Esophagus squamous epithelium (tissue), 5 donors: ENCODE results near the gene VPS33A. TPM values are rescaled to one million over a fixed set of nuclear protein-coding genes. Genes with fewer than 3 reads are reported as not detected.

Experiments
- DNase-seq: peaks from one replicate; lab custom pipeline; 2025; lab: John Stamatoyannopoulos, UW
- H3K27ac ChIP-seq, 4 donors: fragments of 200-600 bp; sonication (generic); one replicate each; pipeline ENCODE4 v1.5.1; 2016 to 2019; ENCODE audit warnings: mild to moderate bottlenecking in 1 of 4
- H3K27me3 ChIP-seq, 4 donors: fragments of 200-600 bp; sonication (generic); 1 replicate in 3 of 4; 2 replicates in 1 of 4; pipeline versions ENCODE4 v1.5.1 to v1.6.0; 2017 to 2021; ENCODE audit warnings: antibody characterized with exemption in 1 of 4
- H3K36me3 ChIP-seq, 3 donors: fragments of 200-600 bp; sonication (generic); one replicate each; pipeline ENCODE4 v1.5.1; 2016 to 2019
- H3K4me1 ChIP-seq, 3 donors: fragments of 200-600 bp; sonication (generic); one replicate each; pipeline ENCODE4 v1.5.1; 2017 to 2019
- H3K4me3 ChIP-seq, 4 donors: fragments of 200-600 bp; sonication (generic); 1 replicate in 3 of 4; 2 replicates in 1 of 4; pipeline ENCODE4 v1.5.1; 2016 to 2019; ENCODE audit warnings: mild to moderate bottlenecking in 2 of 4, moderate library complexity in 1 of 4
- H3K9me3 ChIP-seq, 3 donors: fragments of 200-600 bp; sonication (generic); one replicate each; pipeline ENCODE4 v1.5.1; 2016 to 2019
- POLR2A ChIP-seq, 4 donors: fragments of 450-650 bp; IDR thresholded peaks; one replicate each; pipeline ENCODE4 v1.6.1; 2017; ENCODE audit warnings: antibody characterized with exemption in 4 of 4, mild to moderate bottlenecking in 4 of 4, moderate library complexity in 3 of 4
- WGBS, 2 donors: methylation state at CpG; one replicate each; pipeline ENCODE4 v1.1.5; 2018; 5-methylcytosine and 5-hydroxymethylcytosine counted together
- intact Hi-C: fragments of 100-400 bp; cut with DNase I; formaldehyde crosslinking; loops from one replicate; pipeline ENCODE4 v1.15.0; 2022
- total RNA-seq, 4 donors: library from RNA; depleted of rRNA; stranded (reverse); fragments of >200 nt; gene quantifications; one replicate each; pipeline ENCODE4 v1.1.0, GENCODE V29; 2016
- TF ChIP-seq, protein P1 (sequence below), 6 experiments: fragments of 450-650 bp in 4 of 6; fragments of 200-600 bp in 2 of 6; sonication (generic) in 2 of 6; IDR thresholded peaks; one replicate each; pipeline ENCODE4 v1.5.1; 2016 to 2019; ENCODE audit warnings: antibody characterized with exemption in 6 of 6, mild to moderate bottlenecking in 4 of 6, moderate library complexity in 4 of 6
- donor health status: DM: yes; HTN: yes; CAD: no.

VPS33A gene
- total RNA-seq, 4 donors from 2014 or later = 11.5 to 16.7 (median 12.6) TPM

DNA sequence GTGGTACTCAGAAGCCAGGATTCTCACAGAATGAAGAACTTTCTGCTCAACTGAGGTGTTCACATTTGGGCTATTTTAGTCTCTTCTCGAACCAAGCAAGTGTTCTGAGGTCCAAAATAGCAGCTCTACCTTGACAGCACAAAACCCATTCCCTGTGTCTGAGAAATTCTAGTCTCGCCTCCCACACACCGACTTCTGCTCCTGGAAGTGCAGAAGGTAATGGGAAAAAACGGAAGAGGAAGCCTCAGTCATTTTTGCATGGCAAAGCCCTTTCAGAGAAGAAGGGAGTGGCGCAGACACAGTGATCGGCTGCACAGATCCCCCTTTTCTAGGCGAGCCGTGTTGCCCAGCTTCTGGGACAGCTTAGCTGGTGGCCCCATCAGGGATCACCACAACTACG, 31.2 kb upstream of the VPS33A start:
- H3K27ac ChIP-seq = no peak overlapping the region
- peaks cover 0 to 100% (median 19%) of the 10 kb centered on the region in 3 donors for H3K36me3 ChIP-seq
- no peak for TF ChIP-seq POLR2A (IDR thresholded peaks at IDR 0.05)
- TF ChIP-seq, protein P1, sequence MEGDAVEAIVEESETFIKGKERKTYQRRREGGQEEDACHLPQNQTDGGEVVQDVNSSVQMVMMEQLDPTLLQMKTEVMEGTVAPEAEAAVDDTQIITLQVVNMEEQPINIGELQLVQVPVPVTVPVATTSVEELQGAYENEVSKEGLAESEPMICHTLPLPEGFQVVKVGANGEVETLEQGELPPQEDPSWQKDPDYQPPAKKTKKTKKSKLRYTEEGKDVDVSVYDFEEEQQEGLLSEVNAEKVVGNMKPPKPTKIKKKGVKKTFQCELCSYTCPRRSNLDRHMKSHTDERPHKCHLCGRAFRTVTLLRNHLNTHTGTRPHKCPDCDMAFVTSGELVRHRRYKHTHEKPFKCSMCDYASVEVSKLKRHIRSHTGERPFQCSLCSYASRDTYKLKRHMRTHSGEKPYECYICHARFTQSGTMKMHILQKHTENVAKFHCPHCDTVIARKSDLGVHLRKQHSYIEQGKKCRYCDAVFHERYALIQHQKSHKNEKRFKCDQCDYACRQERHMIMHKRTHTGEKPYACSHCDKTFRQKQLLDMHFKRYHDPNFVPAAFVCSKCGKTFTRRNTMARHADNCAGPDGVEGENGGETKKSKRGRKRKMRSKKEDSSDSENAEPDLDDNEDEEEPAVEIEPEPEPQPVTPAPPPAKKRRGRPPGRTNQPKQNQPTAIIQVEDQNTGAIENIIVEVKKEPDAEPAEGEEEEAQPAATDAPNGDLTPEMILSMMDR (IDR thresholded peaks at IDR 0.05) = no peak
- DNase-seq = no peak
- WGBS, 2 donors = 86 to 87% methylated on average over 9 of the region's 9 CpGs
- no peaks in the 10 kb centered on the region for H3K4me1 ChIP-seq
- no peaks in the 10 kb centered on the region for H3K27me3 ChIP-seq
- intact Hi-C loops = no loop called here
- H3K4me3 ChIP-seq = no peak overlapping the region
- no peaks in the 10 kb centered on the region for H3K9me3 ChIP-seq

DNA sequence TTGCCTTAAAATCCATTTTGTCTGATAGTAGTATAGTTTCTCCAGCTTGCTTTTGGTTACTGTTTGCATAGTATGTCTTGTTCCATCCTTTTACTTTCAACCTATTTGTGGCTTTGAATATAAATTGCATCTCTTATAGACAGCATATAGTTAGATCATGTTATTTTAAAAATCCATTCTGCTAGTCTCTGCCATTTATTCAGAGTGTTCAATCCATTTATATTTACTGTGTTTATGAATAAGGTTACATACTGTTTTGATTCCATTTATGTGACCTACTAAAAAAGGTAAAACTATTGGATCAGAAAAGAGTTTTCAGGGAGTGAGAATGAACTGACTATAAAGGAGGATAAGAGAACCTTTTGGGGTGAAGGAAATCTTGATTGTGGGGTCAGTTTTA, 29.6 kb upstream of the VPS33A start:
- intact Hi-C loops = no loop called here
- Histone ChIP-seq H3K4me1 (no peaks in the 10 kb centered on the region), H3K27me3 (no peaks in the 10 kb centered on the region), H3K36me3 (peaks cover 0 to 100% (median 19%) of the 10 kb centered on the region in 3 donors), H3K9me3 (no peaks in the 10 kb centered on the region), H3K4me3 (no peak overlapping the region), H3K27ac (no peak overlapping the region)
- TF ChIP-seq, protein P1 (IDR thresholded peaks at IDR 0.05) = no peak
- no peak for TF ChIP-seq POLR2A (IDR thresholded peaks at IDR 0.05)
- no peak for DNase-seq

DNA sequence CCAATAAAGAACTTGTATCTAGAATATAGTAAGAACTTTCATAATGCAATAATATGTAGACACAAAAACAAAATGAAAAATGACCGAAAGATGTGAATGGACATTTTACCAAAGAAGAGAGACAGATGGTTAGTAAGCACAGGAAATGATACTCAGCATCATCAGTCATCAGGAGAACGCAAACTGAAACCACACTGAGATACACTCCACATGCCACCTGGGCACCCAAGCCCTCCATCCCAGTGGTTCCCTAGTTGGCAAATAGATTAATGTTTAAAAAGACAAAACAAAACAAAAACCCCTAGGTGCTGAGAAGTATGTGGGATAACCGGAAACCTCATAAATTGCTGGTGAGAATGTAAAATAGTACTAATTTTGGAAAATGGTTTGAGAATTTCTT, 26.8 kb upstream of the VPS33A start:
- intact Hi-C loops = no loop called here
- Histone ChIP-seq H3K9me3 (no peaks in the 10 kb centered on the region), H3K27me3 (no peaks in the 10 kb centered on the region), H3K4me1 (no peaks in the 10 kb centered on the region), H3K4me3 (no peak overlapping the region), H3K36me3 (peaks cover 0 to 94% (median 16%) of the 10 kb centered on the region in 3 donors), H3K27ac (no peak overlapping the region)
- DNase-seq = no peak
- TF ChIP-seq, protein P1 (IDR thresholded peaks at IDR 0.05) = no peak
- no peak for TF ChIP-seq POLR2A (IDR thresholded peaks at IDR 0.05)
- 80 to 88% methylated on average over 3 of the region's 3 CpGs for WGBS, 2 donors

DNA sequence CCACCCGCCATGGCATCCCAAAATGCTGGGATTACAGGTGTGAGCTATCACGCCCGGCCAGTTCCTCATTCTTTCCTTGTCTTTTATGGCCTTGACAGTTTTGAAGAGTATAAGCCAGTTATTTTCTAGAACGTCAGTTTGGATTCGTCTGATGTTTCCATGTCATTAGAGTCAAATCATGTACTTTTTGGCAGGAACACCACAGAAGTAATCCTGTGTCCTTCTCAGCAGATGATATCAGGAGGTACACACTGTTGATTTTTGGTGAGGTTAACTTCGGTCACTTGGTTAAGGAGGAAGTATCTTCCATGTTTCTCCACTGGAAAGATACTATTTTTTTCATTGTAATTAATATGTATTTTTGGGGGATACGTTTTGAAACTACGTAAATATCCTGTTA, 25.1 kb upstream of the VPS33A start:
- no peak overlapping the region for H3K27ac ChIP-seq
- TF ChIP-seq, protein P1 (IDR thresholded peaks at IDR 0.05) = no peak
- TF ChIP-seq POLR2A (IDR thresholded peaks at IDR 0.05) = no peak
- H3K9me3 ChIP-seq = no peaks in the 10 kb centered on the region
- H3K36me3 ChIP-seq = peaks cover 0 to 94% (median 20%) of the 10 kb centered on the region in 3 donors
- H3K4me1 ChIP-seq = no peaks in the 10 kb centered on the region
- no peaks in the 10 kb centered on the region for H3K27me3 ChIP-seq
- DNase-seq = no peak
- no peak overlapping the region for H3K4me3 ChIP-seq
- WGBS, 2 donors = 93% methylated on average over 7 to 8 of the region's 8 CpGs
- intact Hi-C loops = no loop called here

DNA sequence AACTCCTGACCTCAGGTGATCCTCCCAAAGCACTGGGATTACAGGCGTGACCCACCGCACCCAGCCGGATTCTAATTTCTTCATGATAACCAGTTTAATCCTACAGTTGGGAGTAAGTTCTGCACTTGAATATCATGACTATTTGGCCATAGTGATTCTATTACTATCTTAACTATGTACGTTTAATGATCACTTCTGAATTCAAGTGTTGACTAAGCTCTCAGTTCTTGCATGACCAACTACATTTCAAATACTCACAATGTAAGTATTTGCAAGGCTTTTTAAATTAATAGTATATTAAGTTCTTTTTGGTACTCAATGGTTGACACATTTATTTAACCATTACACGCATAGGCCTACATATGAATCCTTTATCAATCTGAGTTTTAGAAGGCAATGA, 17.4 kb upstream of the VPS33A start:
- WGBS, 2 donors = 97 to 98% methylated on average over 5 of the region's 5 CpGs
- H3K4me1 ChIP-seq = no peaks in the 10 kb centered on the region
- H3K9me3 ChIP-seq = no peaks in the 10 kb centered on the region
- H3K4me3 ChIP-seq = no peak overlapping the region
- DNase-seq = no peak
- no peak overlapping the region for H3K27ac ChIP-seq
- peaks cover 5 to 92% (median 33%) of the 10 kb centered on the region in 3 donors for H3K36me3 ChIP-seq
- intact Hi-C loops = no loop called here
- TF ChIP-seq, protein P1 (IDR thresholded peaks at IDR 0.05) = no peak
- TF ChIP-seq POLR2A (IDR thresholded peaks at IDR 0.05) = no peak
- H3K27me3 ChIP-seq = no peaks in the 10 kb centered on the region
